ENCODE measurements around the gene CACNA2D1.

Gene CACNA2D1

DNA sequence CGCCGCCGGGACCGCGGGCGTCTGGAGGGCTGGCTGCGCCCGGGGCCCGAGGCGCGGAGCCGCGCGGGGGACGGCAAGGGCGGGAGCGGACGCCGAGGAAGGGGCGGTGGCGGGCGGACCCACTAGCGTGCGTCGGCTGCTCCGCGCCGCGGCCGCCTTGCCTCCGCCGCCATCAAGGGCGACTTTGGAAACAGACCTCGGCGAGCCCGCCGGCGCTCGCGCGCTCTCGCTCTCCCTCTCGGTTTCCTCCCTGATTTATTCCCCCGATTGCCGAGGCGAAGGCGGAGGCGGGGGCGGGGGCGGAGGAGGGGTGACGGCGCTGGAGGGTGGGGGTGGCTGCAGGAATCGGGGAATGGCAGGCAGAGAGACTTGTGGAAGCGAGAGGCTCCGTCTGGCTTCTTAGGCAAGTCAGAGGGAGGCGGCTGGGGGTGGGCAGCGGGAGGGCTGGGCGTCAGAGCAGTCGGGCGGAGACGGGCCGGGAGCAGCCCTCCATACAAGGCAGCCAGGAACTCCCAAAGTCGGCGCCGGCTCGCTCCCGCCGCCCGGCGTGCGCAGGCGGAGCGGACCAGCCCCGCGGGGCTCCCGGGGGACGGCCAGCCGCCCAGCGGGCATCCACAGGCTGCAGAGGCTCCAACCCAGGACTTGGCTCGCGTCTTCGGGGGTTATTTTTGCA is at the start of gene CACNA2D1:
TSS of gene CACNA2D1 (minus strand) at position 231 of the 673 bp plus-strand sequence.
- no peak for DNase-seq

DNA sequence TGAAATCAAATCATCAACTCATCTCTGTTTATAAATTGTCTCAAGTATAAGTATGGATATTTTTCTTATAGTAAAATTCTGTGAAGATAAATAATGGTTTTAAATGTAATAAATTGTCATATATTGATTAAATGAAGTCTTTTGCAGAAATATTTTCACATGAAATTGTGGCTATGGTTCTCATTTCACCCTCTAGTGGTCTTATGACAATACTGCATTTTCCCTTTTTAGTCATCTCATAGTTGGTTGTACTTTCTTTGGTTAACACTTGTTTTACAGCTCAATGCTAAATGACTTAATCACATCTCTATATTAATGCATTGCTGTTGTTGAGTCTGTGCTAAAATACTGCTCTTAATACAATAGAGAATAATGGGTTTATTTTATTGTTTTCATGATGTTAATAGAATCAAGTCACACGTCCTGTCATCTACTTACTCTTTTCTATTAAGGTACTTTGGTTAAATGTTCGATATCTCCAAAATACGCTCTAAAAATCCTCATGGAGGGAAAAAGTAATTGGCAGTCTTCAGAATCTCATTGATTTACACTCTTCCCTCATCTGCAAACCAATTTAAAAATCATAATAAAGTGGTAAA is 38.0 kb upstream of the CACNA2D1 start:
- no peak for DNase-seq

DNA sequence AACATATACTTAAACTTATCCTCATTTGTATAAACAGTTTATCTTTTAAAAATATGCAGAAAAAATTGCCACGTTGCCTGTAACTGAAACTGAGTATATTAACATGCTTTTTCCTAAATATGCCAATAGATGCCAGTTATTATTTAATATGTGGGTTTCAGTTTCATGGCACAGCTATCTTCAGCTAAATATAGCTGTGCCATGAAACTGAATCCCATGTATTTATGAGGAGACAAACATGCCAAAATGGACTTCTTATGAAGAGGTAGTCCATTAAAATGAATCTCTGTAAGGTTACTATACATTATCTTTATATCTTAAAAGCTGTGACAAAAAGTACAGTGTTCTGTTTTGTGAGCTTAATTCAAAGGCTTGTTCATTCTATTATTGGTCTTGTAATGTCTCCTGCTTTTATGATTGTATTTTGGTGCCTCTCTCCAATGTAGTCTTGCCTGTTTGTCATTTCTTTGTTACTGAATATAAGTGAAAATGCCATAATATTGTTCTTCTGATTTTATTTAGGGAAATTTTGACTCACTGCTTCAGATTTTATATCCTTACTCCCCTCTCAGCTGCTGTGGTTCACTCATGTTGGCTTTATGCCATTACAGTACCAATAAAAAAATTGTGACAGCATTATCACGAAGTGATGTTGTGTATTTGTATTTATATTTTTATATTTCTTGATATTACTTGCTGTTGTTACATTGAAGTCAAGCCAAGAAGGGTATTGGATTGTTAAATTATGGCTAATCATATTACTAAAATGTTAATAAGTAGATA is 34.3 kb upstream of the CACNA2D1 start:
- DNase-seq, result no peak

DNA sequence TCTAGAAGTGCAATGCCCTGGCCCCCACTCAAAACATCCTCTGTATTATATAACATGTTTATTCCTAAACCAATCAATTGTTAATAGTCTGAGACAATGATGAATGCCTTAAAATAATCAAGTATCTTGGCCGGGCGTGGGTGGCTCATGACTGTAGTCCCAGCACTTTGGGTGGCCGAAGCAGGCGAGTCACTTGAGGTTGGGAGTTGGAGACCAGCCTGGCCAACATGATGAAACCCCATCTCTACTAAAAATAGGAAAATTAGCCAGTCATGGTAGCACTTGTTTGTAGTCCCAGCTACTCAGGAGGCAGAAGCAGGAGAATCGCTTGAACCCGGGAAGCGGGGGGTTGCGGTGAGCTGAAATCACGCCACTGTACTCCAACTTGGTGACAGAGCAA is 29.4 kb upstream of the CACNA2D1 start:
- DNase-seq, result no peak

DNA sequence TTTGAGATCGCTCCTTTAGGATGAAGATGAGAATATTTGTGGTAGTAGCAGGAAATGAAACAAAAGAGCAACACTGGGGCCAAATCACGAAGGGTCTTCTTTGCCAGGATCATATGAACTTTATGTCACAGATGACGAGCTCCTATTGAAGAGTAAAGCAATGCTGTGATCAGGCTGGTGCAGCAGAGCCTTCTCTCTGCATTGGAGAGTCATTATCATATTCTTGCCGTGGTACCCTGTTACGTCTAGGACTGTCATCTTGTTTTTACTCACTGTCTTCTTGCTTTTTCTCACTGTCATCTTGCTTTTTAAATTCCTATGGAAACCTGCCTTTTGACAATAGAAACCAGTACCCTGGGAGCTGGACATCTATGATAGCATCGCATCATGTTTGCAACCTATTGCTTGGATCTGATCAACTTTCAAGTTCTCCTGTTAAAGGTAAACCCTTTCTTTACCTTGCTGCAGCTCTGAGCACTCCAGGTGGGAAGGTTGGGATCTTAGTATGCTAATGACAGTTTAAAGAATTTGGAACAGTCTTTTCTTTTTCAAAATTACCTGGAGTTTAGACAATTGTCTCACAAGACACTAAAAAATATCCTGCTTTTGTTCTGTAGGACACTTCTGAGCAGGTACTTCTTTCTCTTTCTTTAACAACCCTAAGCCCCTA is 27.9 kb upstream of the CACNA2D1 start:
- DNase-seq, result no peak

DNA sequence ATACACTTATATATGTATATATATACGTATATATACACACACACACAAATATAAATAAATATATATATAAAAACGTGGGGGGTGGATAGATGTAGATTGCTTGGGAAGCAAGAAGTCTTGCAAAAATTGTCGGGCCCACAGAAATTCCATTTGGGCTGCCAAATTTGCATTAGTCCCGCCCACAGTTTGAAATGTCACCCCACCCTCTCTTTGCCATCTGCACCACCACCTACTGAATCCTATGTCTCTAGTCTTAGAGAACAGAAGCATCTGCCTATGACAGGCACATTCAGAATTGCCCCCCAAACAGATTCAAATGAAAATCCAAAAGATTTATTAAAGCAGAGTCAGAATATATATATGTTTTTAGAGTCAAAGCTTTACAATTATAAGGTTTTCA is 25.6 kb upstream of the CACNA2D1 start:
- DNase-seq, result no peak

DNA sequence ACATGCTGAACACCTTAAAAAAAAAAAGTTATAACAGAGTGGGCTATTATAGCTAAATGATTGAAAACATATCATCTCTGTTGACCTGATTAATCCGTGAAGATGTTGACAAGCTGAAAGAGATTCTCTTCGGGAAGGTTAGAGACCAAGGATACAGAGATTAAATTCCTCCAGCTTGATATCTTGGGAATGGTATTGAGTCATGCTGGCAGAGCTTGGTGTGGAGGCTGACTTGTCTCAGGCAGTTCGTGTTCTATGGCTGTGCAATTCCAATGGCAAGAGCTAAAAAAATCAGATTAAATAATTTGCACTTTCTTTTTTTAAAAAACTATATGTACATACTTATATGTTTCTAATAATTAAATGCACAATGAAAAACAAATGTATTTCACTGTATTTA is 24.9 kb upstream of the CACNA2D1 start:
- DNase-seq, result no peak

DNA sequence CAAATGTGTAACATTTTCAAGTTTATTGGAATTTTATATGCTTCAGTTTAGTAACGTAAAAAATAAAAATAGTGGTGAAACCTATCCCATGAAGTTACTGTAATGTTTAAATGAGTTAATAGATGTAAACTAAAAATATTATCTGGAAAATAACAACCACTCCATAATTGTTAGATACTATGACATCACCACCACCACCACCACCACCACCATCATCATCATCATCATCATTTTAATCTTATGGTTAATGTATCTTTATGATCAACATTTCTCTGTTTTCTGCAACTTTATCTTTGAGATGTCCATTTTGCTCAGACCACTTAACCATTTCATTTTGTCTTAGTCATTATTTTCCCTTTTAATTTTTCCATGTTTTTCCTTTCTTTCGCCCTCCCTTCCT is 23.4 kb upstream of the CACNA2D1 start:
- no peak for DNase-seq

DNA sequence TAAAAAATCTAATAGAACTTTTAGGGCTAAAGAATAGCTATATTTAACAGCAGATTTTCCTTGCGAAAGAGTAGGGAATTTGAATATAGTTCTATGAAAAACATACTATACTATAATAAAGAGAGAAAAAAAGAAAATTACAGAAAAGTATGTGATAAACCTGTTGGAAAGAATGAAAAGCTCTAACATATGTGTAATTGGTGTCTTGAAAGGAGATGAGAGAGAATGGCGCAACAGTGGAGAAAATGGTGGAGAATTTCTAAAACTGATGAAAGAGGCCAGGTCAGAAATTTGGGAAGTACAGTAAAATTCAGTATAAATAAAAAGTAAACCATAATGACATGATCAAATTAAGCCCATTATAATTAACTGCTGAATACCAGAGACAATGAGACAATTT is 20.8 kb upstream of the CACNA2D1 start:
- DNase-seq, result no peak

DNA sequence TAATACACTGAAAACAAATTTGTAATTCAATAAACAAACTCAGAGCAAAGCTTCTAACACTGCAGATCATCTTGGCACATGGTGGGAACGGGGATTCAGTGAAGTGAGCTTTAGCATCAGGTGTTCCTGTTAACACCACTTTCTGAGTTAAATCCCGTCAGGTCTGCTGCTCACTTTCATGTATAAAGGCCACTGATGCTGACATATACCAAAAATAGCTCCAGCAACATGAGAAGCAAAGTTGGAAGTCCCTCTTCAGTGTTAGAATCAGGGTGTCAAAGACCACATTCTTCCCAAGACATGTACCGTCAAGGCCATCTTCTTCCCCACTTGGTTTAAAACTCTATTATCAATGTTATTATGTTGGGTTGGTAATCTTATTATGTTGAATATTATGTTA is 11.7 kb upstream of the CACNA2D1 start:
- DNase-seq, result no peak

DNA sequence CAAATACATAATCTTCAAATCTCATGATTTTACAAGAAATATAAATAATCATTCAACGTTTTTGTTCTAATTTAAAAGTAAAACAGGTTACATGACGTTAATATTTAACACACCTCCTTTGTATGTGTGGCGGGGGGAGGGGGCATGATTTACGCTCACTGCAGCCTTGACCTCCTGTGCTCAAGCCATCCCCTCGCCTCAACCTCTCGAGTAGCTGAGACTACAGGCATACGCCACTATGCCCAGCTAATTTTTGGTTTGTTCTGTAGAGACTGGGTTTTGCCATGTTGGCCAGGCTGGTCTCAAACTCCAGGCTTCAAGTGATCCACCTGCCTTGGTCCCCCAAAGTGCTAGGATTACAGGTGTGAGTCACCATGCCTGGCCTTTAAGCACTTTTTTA is 7.2 kb upstream of the CACNA2D1 start:
- no peak for DNase-seq

DNA sequence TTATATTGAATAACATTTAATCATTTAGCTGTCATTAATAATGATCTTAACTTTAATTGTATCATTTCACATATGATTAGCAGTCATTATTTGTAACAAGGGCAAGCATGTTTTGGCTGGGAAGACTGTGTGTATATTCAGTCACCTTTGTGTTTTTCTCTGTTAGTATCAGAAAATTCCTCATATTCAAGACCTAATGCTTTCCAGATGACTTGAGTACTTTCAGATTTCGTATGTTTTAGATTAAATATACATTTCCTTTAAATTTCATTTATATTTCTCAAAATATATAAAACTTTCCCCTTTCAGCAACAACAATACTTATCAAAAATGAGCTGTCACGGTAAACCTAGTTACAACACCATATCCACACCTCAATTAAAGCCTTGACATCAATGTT is 6.3 kb upstream of the CACNA2D1 start:
- no peak for DNase-seq

DNA sequence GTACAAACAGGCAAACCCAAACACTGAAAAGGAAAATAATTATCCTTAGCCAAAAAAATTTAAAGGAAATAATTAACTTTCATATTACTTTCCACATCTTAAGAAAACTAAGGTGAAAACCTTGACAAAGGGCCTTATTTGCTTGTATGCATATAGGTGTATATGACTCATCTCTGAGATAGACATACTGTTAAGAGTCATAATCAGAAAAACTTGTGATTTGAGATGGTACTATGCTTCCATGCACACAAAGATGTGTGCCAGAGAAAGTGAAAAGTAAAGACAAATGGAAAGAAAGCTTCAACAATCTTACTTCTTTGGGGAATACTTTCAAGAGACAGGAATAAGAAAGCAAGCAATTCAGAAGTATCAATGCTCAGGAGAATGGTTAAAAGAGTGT is 3.3 kb upstream of the CACNA2D1 start:
- no peak for DNase-seq

DNA sequence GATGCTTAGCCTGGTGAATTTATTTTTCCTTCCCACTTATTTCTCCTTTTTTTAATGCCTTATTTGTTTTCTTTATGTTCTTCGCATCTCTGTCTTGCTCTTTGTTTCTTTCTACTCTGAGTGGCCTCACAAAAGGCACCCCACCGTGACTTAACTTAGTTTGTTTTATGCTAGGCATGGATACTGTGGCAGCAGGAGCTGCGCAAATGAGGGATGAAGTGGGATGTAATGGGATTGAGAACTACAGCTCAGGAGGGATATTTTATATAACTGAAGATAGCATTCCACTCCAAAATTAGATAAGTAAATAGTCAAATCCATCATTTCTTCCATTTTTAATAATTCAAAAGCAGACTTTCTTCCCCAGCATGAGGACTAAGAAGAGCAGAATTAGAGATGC is 1.7 kb upstream of the CACNA2D1 start:
- no peak for DNase-seq

DNA sequence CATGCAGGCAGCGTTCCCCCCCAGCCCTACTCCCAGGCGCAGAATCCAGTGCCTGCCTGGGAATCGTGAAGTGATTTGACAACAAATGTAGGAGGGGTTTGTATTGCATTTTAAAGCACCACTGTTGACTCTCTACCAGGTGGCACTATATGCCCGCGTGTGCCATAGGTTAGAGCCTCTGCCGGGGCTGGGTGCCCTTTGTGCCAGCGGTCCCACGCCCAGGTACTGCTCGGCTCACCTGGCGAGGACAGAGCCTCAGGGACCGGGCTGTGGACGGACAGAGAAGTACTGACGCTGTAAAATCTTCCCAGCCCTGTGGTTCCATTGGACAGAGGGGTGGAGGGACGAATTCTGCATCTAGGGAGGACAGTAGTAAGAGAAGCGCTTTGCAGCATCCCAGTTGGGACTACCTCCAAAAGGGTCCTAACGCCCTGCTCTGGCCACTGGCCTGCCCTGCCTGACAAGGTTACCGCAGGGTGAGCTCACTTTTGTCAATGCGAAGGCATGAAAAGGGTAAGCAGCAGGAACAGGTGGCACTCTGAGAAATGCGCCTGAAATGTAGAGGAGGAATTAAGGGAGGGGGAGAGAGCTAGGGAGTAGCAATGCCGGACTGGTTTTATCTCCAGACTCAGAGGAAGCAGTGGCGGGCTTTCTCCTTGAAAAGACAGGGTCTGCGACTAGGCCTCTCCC is 788 bp upstream of the CACNA2D1 start:
- no peak for DNase-seq

DNA sequence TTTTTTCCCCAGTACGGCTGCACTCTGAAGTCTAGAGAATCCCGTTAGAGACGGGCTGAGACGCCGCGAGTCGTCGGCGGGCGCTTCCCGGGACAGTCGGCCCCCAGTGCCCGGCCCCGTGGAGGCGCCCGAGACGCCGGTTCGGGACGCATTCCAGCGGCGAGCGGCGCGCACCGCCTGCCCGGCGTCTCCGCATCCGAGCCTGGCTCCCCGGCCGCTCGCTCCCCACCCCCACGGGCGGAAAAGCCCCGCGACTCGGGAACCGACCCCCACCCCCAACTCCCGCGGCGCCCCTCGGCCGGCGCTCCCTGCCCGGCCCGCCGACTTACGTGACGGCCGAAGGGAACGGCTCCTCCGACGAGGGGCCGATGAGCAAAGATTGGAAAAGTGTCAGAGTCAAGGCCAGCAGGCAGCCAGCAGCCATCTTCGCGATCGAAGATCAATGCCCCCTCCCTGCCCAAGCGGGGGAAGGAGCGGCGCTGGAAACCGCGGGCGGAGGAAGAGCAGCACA is 486 bp downstream of the CACNA2D1 start:
- DNase-seq, result no peak

DNA sequence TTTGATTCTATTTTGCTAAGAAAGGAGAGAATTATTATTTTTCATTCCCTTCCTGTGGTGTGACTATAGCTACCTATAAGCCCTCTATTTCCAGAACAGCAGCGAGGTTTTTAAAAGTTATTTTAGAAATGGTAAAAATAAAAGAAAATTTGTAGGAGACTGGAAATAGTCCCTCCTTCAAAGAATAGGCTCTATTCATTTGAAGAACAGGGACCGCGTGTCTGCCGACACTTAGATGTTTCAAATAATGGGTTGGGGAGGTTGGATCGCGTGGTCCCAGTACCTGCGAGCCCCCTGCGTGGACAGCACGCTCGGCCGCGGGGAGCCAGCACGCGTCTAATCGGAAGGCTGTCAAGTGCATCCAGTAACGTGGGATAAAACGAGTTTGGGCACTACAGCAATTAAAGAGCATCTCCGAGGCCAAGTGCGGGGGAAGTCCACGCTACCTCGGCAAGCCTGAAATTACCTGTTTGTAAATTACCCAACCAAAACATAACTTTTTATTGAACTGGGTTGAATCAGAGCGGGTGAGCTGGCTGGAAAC is 1.0 kb downstream of the CACNA2D1 start:
- DNase-seq, result no peak

DNA sequence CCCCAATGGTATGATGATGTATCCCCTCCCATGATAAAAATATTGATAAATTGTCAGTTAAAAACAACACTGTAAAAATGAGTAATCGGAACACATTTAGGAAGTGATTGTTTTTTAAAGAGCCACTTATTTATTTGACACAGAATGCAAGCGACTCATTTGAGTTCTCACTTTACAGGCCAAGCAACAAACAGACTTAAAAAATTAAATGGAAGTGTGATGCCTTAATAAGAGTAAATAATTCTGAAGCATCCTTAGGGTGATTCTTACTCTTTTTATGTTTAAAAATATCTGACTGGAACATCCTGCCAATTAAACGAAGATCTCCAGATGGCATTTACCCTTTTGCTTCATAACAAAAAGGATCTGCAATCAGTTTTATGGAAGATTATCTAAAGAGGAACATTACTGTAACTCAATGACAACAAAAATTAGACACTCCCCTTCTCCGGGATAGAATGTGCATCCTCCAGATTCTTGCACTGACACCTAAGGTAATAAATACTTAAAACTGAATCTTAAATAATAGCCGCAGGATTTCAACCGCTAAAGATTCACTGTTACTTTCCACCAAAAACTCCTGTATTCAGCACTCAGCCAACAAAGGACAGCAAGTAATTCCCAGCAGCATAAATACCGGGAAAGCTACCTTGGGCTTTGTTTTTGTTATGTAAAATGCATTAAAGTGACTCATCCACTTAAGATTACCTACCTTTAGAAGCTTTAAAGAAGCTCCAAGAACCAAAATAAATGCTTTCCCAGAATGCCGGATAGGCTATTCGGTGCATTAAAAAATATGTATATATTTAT is 1.7 kb downstream of the CACNA2D1 start:
- DNase-seq, result no peak

DNA sequence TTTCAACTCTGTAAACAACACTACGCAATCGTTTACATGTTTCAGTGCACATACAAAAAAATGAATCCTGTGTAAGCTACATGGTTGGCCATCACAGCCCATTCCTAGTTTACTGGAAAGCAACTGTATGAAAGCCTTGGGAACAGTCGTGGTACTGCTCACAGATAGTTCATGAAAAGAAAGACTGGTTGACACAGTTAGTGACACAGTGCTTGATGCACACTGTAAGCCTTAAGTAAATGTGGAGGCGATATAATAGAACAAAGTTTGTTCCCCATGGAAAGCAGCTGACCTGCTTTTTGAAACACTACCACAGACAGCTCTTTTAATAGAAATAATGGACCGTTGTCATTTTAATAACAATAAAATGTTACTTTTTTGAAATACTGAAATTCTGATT is 5.1 kb downstream of the CACNA2D1 start:
- DNase-seq, result no peak

DNA sequence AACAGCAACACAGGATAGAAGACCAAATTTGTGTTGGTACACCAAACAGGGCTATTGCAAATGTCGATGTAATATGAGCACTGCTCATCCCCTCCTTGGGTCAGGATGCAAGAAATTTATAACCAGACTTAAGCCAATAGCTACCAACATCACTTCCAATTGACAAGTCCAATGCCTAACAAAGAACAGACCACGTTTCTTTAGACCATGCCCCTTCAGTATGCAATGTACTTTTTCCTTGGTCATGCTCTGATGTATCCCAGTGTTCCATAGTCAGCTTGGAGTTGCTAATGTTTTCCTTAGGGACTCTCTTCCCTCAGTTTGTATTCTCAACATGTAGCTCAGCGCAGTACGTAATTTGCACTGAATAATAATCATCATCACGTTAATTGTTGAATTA is 7.8 kb downstream of the CACNA2D1 start:
- no peak for DNase-seq

DNA sequence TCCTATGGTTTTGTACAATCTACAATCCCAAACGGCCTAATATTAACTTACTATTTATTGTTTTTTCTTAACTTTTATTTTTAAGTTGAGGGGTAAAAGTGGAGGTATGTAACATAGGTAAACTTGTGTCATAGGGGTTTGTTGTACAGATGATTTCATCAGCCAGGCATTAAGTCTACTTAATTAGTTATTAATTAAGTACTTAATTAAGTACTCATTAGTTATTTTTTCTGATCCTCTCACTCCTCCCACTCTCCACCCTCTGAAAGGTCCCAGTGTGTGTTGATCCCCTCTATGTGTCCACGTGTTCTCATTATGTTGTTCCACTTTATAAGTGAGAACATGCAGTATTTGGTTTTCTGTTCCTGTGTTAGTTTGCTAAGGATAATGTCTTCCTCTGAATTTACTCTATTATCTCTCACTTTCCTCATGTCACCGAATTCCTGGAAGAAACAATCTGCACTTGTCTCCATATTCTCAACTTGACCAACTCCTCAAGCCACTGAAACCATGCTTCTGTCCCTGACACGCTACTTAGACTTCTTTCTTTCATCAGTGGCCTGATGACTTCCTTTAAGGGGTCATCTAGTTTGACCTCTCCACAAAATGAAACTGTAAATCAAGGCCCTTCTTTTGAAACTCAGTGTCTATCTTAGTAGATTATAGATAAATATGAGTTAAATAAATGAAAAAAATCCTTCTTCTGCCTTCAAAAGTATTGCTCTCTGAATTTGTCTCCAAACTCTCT is 9.1 kb downstream of the CACNA2D1 start:
- no peak for DNase-seq

Data from stimulated activated CD4-positive, alpha-beta T cell treated with anti-CD3 and anti-CD28 coated beads, Interleukin-4, amount 100 ng/mL, for 24 hours (primary cell).